Measurements from ENCODE around the gene TMPRSS5.

The TMPRSS5 gene

GRCh38 chr11:113666584-113666983 is 39.5 kb downstream of the TMPRSS5 start:
- FAIRE-seq: no peak

GRCh38 chr11:113664981-113665710 is 41.0 kb downstream of the TMPRSS5 start:
- FAIRE-seq: no peak

- no peak for FAIRE-seq
Measured at GRCh38 chr11:113664069-113664980, 41.8 kb downstream of the TMPRSS5 start.

GRCh38 chr11:113663567-113663966 is 42.5 kb downstream of the TMPRSS5 start:
- no peak for FAIRE-seq

GRCh38 chr11:113655771-113656170 is 50.3 kb downstream of the TMPRSS5 start:
- no peak for FAIRE-seq

GRCh38 chr11:113651023-113651422 is 55.1 kb downstream of the TMPRSS5 start:
- FAIRE-seq: no peak

GRCh38 chr11:113649311-113649710 is 56.8 kb downstream of the TMPRSS5 start:
- FAIRE-seq: no peak

- FAIRE-seq: no peak
Measured at GRCh38 chr11:113647856-113648255, 58.3 kb downstream of the TMPRSS5 start.

- no peak for FAIRE-seq
Measured at GRCh38 chr11:113647108-113647507, 59.0 kb downstream of the TMPRSS5 start.

GRCh38 chr11:113645593-113646349 is 60.3 kb downstream of the TMPRSS5 start:
- no peak for FAIRE-seq

- FAIRE-seq: no peak
Measured at GRCh38 chr11:113644605-113645004, 61.5 kb downstream of the TMPRSS5 start.

GRCh38 chr11:113643701-113644100 is 62.4 kb downstream of the TMPRSS5 start:
- FAIRE-seq: no peak

GRCh38 chr11:113643006-113643585 is 63.0 kb downstream of the TMPRSS5 start:
- no peak for FAIRE-seq

- no peak for FAIRE-seq
Measured at GRCh38 chr11:113642090-113642489, 64.0 kb downstream of the TMPRSS5 start.

- FAIRE-seq: no peak
Measured at GRCh38 chr11:113638376-113638775, 67.7 kb downstream of the TMPRSS5 start.

- FAIRE-seq: no peak
Measured at GRCh38 chr11:113637636-113638035, 68.5 kb downstream of the TMPRSS5 start.
